HCT116 (cell line): ENCODE measurements around the gene DYNLRB1. TPM values are rescaled to one million over a fixed set of nuclear protein-coding genes. Genes with fewer than 3 reads are reported as not detected.

ENCODE experiments used
- ATAC-seq: fragments of 200-7000 bp; cut with Tn5 transposase; 2 replicates; pipeline ENCODE4 v1.9.1; 2020; ENCODE audit warnings: mild to moderate bottlenecking, moderate library complexity
- BruUV-seq: library from RNA; stranded (reverse); fragments of 400-500 nt; replicated peaks from 2 replicates; lab custom pipeline; 2021; lab: Mats Ljungman, UMichigan
- CTCF ChIA-PET: fragments of 300-600 bp; sonication (Branson Sonifier 250); formaldehyde crosslinking; loops from one replicate; lab custom pipeline; 2021; ENCODE audit warnings: antibody characterized with exemption; lab: Charles Lee
- POLR2A ChIA-PET: fragments of 300-600, 350-600 bp; sonication (Branson Sonifier 250); formaldehyde crosslinking; loops from one replicate; lab custom pipeline; 2021; ENCODE audit warnings: antibody characterized with exemption; lab: Charles Lee
- RAD21 ChIA-PET, 2 experiments: fragments of 300-600 bp; sonication (Branson Sonifier 250); formaldehyde crosslinking; loops; one replicate each; lab custom pipeline; 2023; ENCODE audit warnings: low total read pairs in 2 of 2; ENCODE audit not compliant: uncharacterized antibody in 2 of 2, unreplicated experiment in 2 of 2, low non-redundant PET in 1 of 2; lab: Charles Lee
- DNase-seq: peaks from one replicate; pipeline ENCODE4 v3.0.0-alpha.2; 2010; ENCODE audit warnings: low read depth, low spot score
- H2AFZ ChIP-seq: fragments of 200-600 bp; shearing (Covaris generic), sonication (generic); 2 replicates; pipeline ENCODE4 v1.6.1; 2017; ENCODE audit warnings: low read depth, mixed run types, mixed read lengths, antibody characterized with exemption, low read length; ENCODE audit not compliant: poor library complexity, severe bottlenecking
- H3K27ac ChIP-seq: 2 replicates; pipeline ENCODE4 v1.5.1; 2012; ENCODE audit warnings: low read depth, low read length
- H3K27me3 ChIP-seq: fragments of 200-600 bp; sonication (generic); 2 replicates; pipeline ENCODE4 v1.6.1; 2016; ENCODE audit warnings: mixed run types, low read length, mixed read lengths; ENCODE audit not compliant: insufficient read depth
- H3K36me3 ChIP-seq, 2 experiments: fragments of 200-500 bp in 1 of 2; fragments of 200-600 bp in 1 of 2; sonication (Bioruptor generic) in 1 of 2; sonication (generic) in 1 of 2; 2 replicates each; pipeline versions ENCODE4 v1.5.1 to v1.6.1; 2014 to 2016; ENCODE audit warnings: low read length in 2 of 2, inconsistent platforms in 1 of 2, mixed read lengths in 1 of 2, mixed run types in 1 of 2; ENCODE audit not compliant: insufficient read depth in 2 of 2, control insufficient read depth in 1 of 2
- H3K4me1 ChIP-seq, 2 experiments: fragments of 200-600 bp in 1 of 2; sonication (generic) in 1 of 2; 2 replicates each; pipeline versions ENCODE4 v1.5.1 to v1.6.1; 2012 to 2017; ENCODE audit warnings: low read length in 2 of 2, inconsistent platforms in 1 of 2, mild to moderate bottlenecking in 1 of 2, mixed read lengths in 1 of 2, mixed run types in 1 of 2, moderate library complexity in 1 of 2; ENCODE audit not compliant: insufficient read depth in 2 of 2, control insufficient read depth in 1 of 2
- H3K4me2 ChIP-seq: fragments of 200-600 bp; sonication (generic); 2 replicates; pipeline ENCODE4 v1.6.1; 2017; ENCODE audit warnings: mixed run types, low read length, mixed read lengths
- H3K4me3 ChIP-seq, 2 experiments: fragments of 200-600 bp in 1 of 2; sonication (generic) in 1 of 2; replicated peaks in 1 of 2; 2 replicates each; pipeline ENCODE4 v1.5.1; 2011 to 2016; ENCODE audit warnings: low read length in 2 of 2, control low read depth in 1 of 2, low read depth in 1 of 2, mild to moderate bottlenecking in 1 of 2, mixed read lengths in 1 of 2, mixed run types in 1 of 2
- H3K79me2 ChIP-seq: fragments of 200-600 bp; sonication (generic); 2 replicates; pipeline ENCODE4 v1.6.1; 2017; ENCODE audit warnings: mild to moderate bottlenecking, mixed run types, low read length, moderate library complexity, mixed read lengths; ENCODE audit not compliant: insufficient read depth
- H3K9ac ChIP-seq: fragments of 200-600 bp; sonication (generic); 2 replicates; pipeline ENCODE4 v1.6.1; 2016; ENCODE audit warnings: low read length, mixed read lengths
- H3K9me2 ChIP-seq: fragments of 200-600 bp; sonication (generic), shearing (Covaris generic); 2 replicates; pipeline ENCODE4 v1.6.1; 2017; ENCODE audit warnings: mixed run types, mild to moderate bottlenecking, moderate library complexity; ENCODE audit not compliant: insufficient read depth
- H3K9me3 ChIP-seq, 2 experiments: fragments of 200-500 bp in 1 of 2; fragments of 200-600 bp in 1 of 2; sonication (Bioruptor generic) in 1 of 2; sonication (generic) in 1 of 2; 2 replicates each; pipeline ENCODE4 v1.6.1; 2014 to 2017; ENCODE audit warnings: low read length in 2 of 2, mixed read lengths in 2 of 2, inconsistent platforms in 1 of 2, low read depth in 1 of 2, mild to moderate bottlenecking in 1 of 2, mixed run types in 1 of 2, moderate library complexity in 1 of 2; ENCODE audit not compliant: control insufficient read depth in 1 of 2, insufficient read depth in 1 of 2
- H4K20me1 ChIP-seq: fragments of 200-600 bp; sonication (generic), shearing (Covaris generic); 2 replicates; pipeline ENCODE4 v1.6.1; 2017; ENCODE audit warnings: mixed run types, mild to moderate bottlenecking, moderate library complexity; ENCODE audit not compliant: insufficient read depth
- CBX3 ChIP-seq: IDR thresholded peaks from 2 replicates; pipeline ENCODE4 v1.6.1; 2012; ENCODE audit warnings: low read depth
- ELF1 ChIP-seq: IDR thresholded peaks from 2 replicates; pipeline ENCODE4 v1.6.1; 2012; ENCODE audit warnings: low read depth, borderline replicate concordance
- EZH2 ChIP-seq: fragments of 200-600 bp; sonication (generic); IDR thresholded peaks from 2 replicates; pipeline ENCODE4 v1.6.1; 2017; ENCODE audit warnings: antibody characterized with exemption, mixed run types
- EZH2phosphoT487 ChIP-seq: fragments of 200-600 bp; IDR thresholded peaks from 2 replicates; pipeline ENCODE4 v1.6.1; 2018; ENCODE audit warnings: antibody characterized with exemption, borderline replicate concordance
- FOSL1 ChIP-seq: IDR thresholded peaks from 2 replicates; pipeline ENCODE4 v1.6.1; 2012; ENCODE audit warnings: low read depth
- JUND ChIP-seq: IDR thresholded peaks from 2 replicates; pipeline ENCODE4 v1.6.1; 2012
- POLR2A ChIP-seq: IDR thresholded peaks from 2 replicates; pipeline ENCODE4 v1.7.0; 2011; ENCODE audit warnings: borderline replicate concordance; ENCODE audit not compliant: insufficient read depth, insufficient read length; ENCODE audit errors: extremely low read depth
- RAD21 ChIP-seq: IDR thresholded peaks from 2 replicates; pipeline ENCODE4 v1.6.1; 2012; ENCODE audit warnings: low read depth, mild to moderate bottlenecking
- SIN3A ChIP-seq: IDR thresholded peaks from 2 replicates; pipeline ENCODE4 v1.6.1; 2012; ENCODE audit warnings: low read depth
- SRF ChIP-seq: IDR thresholded peaks from 2 replicates; pipeline ENCODE4 v1.6.1; 2012; ENCODE audit warnings: low read depth
- YY1 ChIP-seq: IDR thresholded peaks from 2 replicates; pipeline ENCODE4 v1.6.1; 2011; ENCODE audit warnings: low read length, low read depth, moderate library complexity, mild to moderate bottlenecking; ENCODE audit not compliant: insufficient replicate concordance; ENCODE audit errors: extremely low read depth
- intact Hi-C: fragments of 100-400 bp; cut with micrococcal nuclease; formaldehyde crosslinking; loops from 2 replicates; pipeline ENCODE4 v1.10.0; 2022
- total RNA-seq: library from RNA; stranded (reverse); gene quantifications from one replicate; pipeline ENCODE4 v1.2.1, GENCODE V29; 2021; ENCODE audit not compliant: unreplicated experiment
- TF ChIP-seq, protein P1 (sequence below): IDR thresholded peaks from 2 replicates; pipeline ENCODE4 v1.6.1; 2012
- TF ChIP-seq, protein P2 (sequence below): IDR thresholded peaks from 2 replicates; pipeline ENCODE4 v1.6.1; 2011; ENCODE audit warnings: mild to moderate bottlenecking, low read length, moderate library complexity; ENCODE audit not compliant: insufficient replicate concordance; ENCODE audit errors: extremely low read depth
- TF ChIP-seq, protein P3 (sequence below), 3 experiments: fragments of 200-600 bp in 1 of 3; sonication (generic) in 1 of 3; IDR thresholded peaks in 2 of 3; conservative IDR thresholded peaks in 1 of 3; 2 replicates each; pipeline ENCODE4 v1.5.1; 2012 to 2017; ENCODE audit warnings: low read depth in 2 of 3, low read length in 2 of 3, antibody characterized with exemption in 1 of 3, borderline replicate concordance in 1 of 3, control low read depth in 1 of 3, mild to moderate bottlenecking in 1 of 3, mixed read lengths in 1 of 3, mixed run types in 1 of 3, moderate library complexity in 1 of 3; ENCODE audit not compliant: insufficient read depth in 1 of 3
- TF ChIP-seq, protein P4 (sequence below): IDR thresholded peaks from 2 replicates; pipeline ENCODE4 v1.6.1; 2012
- TF ChIP-seq, protein P5 (sequence below): IDR thresholded peaks from 2 replicates; pipeline ENCODE4 v1.6.1; 2012; ENCODE audit warnings: low read depth

Gene DYNLRB1
- total RNA-seq, 1 experiment from 2014 or later: 106 TPM

DNA sequence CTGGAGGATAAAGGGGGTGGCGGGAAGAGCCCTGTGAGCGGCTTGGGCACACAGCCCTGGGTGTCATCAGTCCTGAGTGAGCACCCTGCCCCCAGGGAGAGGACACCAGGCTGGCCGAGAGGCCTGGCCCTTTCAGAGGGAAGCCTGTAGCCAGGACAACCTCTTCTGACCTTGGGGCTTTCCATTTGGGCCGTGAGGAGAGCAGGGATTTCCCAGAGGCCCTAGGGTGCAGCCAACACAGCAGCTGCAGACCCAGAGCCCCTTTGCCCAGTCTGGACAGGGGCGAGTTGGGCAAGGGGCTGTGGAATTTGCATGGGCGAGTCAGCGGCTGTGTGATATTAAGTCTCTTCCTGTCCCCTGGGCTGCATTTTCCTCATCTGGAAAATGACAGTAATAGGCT lies 48.6 kb downstream of the DYNLRB1 start:
- H3K4me2 ChIP-seq: no peak overlapping the region
- TF ChIP-seq YY1: no peak
- TF ChIP-seq, protein P1, sequence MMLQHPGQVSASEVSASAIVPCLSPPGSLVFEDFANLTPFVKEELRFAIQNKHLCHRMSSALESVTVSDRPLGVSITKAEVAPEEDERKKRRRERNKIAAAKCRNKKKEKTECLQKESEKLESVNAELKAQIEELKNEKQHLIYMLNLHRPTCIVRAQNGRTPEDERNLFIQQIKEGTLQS: no peak
- TF ChIP-seq POLR2A: no peak
- TF ChIP-seq, protein P2, sequence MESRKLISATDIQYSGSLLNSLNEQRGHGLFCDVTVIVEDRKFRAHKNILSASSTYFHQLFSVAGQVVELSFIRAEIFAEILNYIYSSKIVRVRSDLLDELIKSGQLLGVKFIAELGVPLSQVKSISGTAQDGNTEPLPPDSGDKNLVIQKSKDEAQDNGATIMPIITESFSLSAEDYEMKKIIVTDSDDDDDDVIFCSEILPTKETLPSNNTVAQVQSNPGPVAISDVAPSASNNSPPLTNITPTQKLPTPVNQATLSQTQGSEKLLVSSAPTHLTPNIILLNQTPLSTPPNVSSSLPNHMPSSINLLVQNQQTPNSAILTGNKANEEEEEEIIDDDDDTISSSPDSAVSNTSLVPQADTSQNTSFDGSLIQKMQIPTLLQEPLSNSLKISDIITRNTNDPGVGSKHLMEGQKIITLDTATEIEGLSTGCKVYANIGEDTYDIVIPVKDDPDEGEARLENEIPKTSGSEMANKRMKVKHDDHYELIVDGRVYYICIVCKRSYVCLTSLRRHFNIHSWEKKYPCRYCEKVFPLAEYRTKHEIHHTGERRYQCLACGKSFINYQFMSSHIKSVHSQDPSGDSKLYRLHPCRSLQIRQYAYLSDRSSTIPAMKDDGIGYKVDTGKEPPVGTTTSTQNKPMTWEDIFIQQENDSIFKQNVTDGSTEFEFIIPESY: no peak
- TF ChIP-seq EZH2: no peak
- TF ChIP-seq RAD21: no peak
- TF ChIP-seq EZH2phosphoT487: no peak
- no peak for TF ChIP-seq SIN3A
- TF ChIP-seq, protein P3, sequence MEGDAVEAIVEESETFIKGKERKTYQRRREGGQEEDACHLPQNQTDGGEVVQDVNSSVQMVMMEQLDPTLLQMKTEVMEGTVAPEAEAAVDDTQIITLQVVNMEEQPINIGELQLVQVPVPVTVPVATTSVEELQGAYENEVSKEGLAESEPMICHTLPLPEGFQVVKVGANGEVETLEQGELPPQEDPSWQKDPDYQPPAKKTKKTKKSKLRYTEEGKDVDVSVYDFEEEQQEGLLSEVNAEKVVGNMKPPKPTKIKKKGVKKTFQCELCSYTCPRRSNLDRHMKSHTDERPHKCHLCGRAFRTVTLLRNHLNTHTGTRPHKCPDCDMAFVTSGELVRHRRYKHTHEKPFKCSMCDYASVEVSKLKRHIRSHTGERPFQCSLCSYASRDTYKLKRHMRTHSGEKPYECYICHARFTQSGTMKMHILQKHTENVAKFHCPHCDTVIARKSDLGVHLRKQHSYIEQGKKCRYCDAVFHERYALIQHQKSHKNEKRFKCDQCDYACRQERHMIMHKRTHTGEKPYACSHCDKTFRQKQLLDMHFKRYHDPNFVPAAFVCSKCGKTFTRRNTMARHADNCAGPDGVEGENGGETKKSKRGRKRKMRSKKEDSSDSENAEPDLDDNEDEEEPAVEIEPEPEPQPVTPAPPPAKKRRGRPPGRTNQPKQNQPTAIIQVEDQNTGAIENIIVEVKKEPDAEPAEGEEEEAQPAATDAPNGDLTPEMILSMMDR (IDR thresholded peaks at IDR 0.05 in 2 of 3, conservative IDR thresholded peaks at IDR 0.05 in 1 of 3; ENCODE audit: borderline replicate concordance in 1 of 3, insufficient read depth in 1 of 3, low read depth in 2 of 3, low read length in 2 of 3): no peak
- TF ChIP-seq ELF1: no peak
- no peak for TF ChIP-seq SRF
- TF ChIP-seq JUND: no peak
- TF ChIP-seq, protein P4, sequence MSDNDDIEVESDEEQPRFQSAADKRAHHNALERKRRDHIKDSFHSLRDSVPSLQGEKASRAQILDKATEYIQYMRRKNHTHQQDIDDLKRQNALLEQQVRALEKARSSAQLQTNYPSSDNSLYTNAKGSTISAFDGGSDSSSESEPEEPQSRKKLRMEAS: no peak
- no peak for TF ChIP-seq FOSL1
- TF ChIP-seq, protein P5, sequence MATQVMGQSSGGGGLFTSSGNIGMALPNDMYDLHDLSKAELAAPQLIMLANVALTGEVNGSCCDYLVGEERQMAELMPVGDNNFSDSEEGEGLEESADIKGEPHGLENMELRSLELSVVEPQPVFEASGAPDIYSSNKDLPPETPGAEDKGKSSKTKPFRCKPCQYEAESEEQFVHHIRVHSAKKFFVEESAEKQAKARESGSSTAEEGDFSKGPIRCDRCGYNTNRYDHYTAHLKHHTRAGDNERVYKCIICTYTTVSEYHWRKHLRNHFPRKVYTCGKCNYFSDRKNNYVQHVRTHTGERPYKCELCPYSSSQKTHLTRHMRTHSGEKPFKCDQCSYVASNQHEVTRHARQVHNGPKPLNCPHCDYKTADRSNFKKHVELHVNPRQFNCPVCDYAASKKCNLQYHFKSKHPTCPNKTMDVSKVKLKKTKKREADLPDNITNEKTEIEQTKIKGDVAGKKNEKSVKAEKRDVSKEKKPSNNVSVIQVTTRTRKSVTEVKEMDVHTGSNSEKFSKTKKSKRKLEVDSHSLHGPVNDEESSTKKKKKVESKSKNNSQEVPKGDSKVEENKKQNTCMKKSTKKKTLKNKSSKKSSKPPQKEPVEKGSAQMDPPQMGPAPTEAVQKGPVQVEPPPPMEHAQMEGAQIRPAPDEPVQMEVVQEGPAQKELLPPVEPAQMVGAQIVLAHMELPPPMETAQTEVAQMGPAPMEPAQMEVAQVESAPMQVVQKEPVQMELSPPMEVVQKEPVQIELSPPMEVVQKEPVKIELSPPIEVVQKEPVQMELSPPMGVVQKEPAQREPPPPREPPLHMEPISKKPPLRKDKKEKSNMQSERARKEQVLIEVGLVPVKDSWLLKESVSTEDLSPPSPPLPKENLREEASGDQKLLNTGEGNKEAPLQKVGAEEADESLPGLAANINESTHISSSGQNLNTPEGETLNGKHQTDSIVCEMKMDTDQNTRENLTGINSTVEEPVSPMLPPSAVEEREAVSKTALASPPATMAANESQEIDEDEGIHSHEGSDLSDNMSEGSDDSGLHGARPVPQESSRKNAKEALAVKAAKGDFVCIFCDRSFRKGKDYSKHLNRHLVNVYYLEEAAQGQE: no peak
- TF ChIP-seq CBX3: no peak
- no peaks in the 10 kb centered on the region for H3K4me1 ChIP-seq
- H3K36me3 ChIP-seq: no peaks in the 10 kb centered on the region
- H3K79me2 ChIP-seq: no peaks in the 10 kb centered on the region
- no peak for ATAC-seq
- H2AFZ ChIP-seq: no peak overlapping the region
- H3K27ac ChIP-seq: no peak overlapping the region
- H3K9ac ChIP-seq: no peak overlapping the region
- no peaks in the 10 kb centered on the region for H3K9me2 ChIP-seq
- no peaks in the 10 kb centered on the region for H4K20me1 ChIP-seq
- H3K27me3 ChIP-seq: no peaks in the 10 kb centered on the region
- no peaks in the 10 kb centered on the region for H3K9me3 ChIP-seq
- ChIA-PET RAD21 (no interaction called here), POLR2A (no interaction called here), CTCF (no interaction called here)
- no TSS peak for BruUV-seq
- no peak for DNase-seq
- intact Hi-C loops: no loop called here
- no peak overlapping the region for H3K4me3 ChIP-seq
